Measurements from ENCODE around the gene EHBP1.
"Not testable (repeated sequence)": the region's sequence is repeated elsewhere in the genome, so short reads cannot be mapped to it uniquely, and the experiment has no call there.

Gene EHBP1

GRCh38 chr2:62705859-62706720 lies 577 bp downstream of the EHBP1 start:
- peak; percentile 33 for DNase-seq

GRCh38 chr2:62706721-62707521 lies 1.4 kb downstream of the EHBP1 start:
- no peak for DNase-seq

- DNase-seq = no peak
Measured at GRCh38 chr2:62708751-62709150, 3.2 kb downstream of the EHBP1 start.

- no peak for DNase-seq
Measured at GRCh38 chr2:62711832-62712494, 6.5 kb downstream of the EHBP1 start.

- not testable (repeated sequence) for DNase-seq
Measured at GRCh38 chr2:62713196-62713595, 7.7 kb downstream of the EHBP1 start.

GRCh38 chr2:62713837-62714236 lies 8.3 kb downstream of the EHBP1 start:
- DNase-seq = no peak

GRCh38 chr2:62716768-62717167 lies 11.3 kb downstream of the EHBP1 start:
- no peak for DNase-seq

- DNase-seq = no peak
Measured at GRCh38 chr2:62717503-62718081, 12.1 kb downstream of the EHBP1 start.

- no peak for DNase-seq
Measured at GRCh38 chr2:62718225-62718822, 12.8 kb downstream of the EHBP1 start.

GRCh38 chr2:62719757-62720156 lies 14.2 kb downstream of the EHBP1 start:
- DNase-seq = no peak

- DNase-seq = no peak
Measured at GRCh38 chr2:62722679-62723078, 17.2 kb downstream of the EHBP1 start.

- no peak for DNase-seq
Measured at GRCh38 chr2:62723253-62723652, 17.7 kb downstream of the EHBP1 start.

- DNase-seq = no peak
Measured at GRCh38 chr2:62724106-62724505, 18.6 kb downstream of the EHBP1 start.

GRCh38 chr2:62724886-62725711 lies 19.6 kb downstream of the EHBP1 start:
- DNase-seq = no peak

- DNase-seq = no peak
Measured at GRCh38 chr2:62725712-62726055, 20.2 kb downstream of the EHBP1 start.

- no peak for DNase-seq
Measured at GRCh38 chr2:62727259-62727867, 21.9 kb downstream of the EHBP1 start.

- DNase-seq = no peak
Measured at GRCh38 chr2:62727876-62728566, 22.5 kb downstream of the EHBP1 start.

- DNase-seq = no peak
Measured at GRCh38 chr2:62731275-62731674, 25.8 kb downstream of the EHBP1 start.

GRCh38 chr2:62732262-62732777 lies 26.8 kb downstream of the EHBP1 start:
- no peak for DNase-seq

GRCh38 chr2:62733546-62733945 lies 28.0 kb downstream of the EHBP1 start:
- no peak for DNase-seq
